Kidney epithelial cell (primary cell): Measurements from ENCODE around the gene ZNF646. TPM values are rescaled to one million over a fixed set of nuclear protein-coding genes. Genes with fewer than 3 reads are reported as not detected.
A peak's percentile ranks its signal among the peaks of the same experiment; 100 is the strongest.

Experiments
- DNase-seq: peaks from one replicate; pipeline ENCODE4 v3.0.0-alpha.2; 2010; ENCODE audit warnings: low read depth
- H3K27me3 ChIP-seq: 2 replicates; pipeline ENCODE4 v1.6.0; 2011; ENCODE audit warnings: low read length; ENCODE audit not compliant: control insufficient read depth, insufficient read depth
- H3K36me3 ChIP-seq: 2 replicates; pipeline ENCODE4 v1.5.1; 2011; ENCODE audit warnings: low read length; ENCODE audit not compliant: control insufficient read depth, insufficient read depth
- H3K4me3 ChIP-seq: 2 replicates; pipeline ENCODE4 v1.5.1; 2011; ENCODE audit warnings: low read depth, mild to moderate bottlenecking, control low read depth, low read length
- total RNA-seq: library from RNA; depleted of rRNA; stranded (reverse); fragments of >200 nt; gene quantifications from 2 replicates; pipeline ENCODE4 v1.2.3, GENCODE V29; 2015
- TF ChIP-seq, protein P1 (sequence below): IDR thresholded peaks from 2 replicates; pipeline ENCODE4 v1.5.1; 2011; ENCODE audit warnings: mild to moderate bottlenecking, moderate library complexity, low read length, control low read depth, inconsistent platforms; ENCODE audit not compliant: insufficient read depth, poor library complexity, severe bottlenecking

Gene ZNF646
- total RNA-seq, 1 donor from 2014 or later = 17.8 TPM

- Histone ChIP-seq H3K36me3 (no peaks in the 10 kb centered on the region), H3K27me3 (no peaks in the 10 kb centered on the region), H3K4me3 (no peak overlapping the region)
- TF ChIP-seq, protein P1, sequence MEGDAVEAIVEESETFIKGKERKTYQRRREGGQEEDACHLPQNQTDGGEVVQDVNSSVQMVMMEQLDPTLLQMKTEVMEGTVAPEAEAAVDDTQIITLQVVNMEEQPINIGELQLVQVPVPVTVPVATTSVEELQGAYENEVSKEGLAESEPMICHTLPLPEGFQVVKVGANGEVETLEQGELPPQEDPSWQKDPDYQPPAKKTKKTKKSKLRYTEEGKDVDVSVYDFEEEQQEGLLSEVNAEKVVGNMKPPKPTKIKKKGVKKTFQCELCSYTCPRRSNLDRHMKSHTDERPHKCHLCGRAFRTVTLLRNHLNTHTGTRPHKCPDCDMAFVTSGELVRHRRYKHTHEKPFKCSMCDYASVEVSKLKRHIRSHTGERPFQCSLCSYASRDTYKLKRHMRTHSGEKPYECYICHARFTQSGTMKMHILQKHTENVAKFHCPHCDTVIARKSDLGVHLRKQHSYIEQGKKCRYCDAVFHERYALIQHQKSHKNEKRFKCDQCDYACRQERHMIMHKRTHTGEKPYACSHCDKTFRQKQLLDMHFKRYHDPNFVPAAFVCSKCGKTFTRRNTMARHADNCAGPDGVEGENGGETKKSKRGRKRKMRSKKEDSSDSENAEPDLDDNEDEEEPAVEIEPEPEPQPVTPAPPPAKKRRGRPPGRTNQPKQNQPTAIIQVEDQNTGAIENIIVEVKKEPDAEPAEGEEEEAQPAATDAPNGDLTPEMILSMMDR = no peak
- no peak for DNase-seq
These were observed 23.8 kb upstream of the ZNF646 start for GRCh38 chr16:31050280-31051030.

DNA sequence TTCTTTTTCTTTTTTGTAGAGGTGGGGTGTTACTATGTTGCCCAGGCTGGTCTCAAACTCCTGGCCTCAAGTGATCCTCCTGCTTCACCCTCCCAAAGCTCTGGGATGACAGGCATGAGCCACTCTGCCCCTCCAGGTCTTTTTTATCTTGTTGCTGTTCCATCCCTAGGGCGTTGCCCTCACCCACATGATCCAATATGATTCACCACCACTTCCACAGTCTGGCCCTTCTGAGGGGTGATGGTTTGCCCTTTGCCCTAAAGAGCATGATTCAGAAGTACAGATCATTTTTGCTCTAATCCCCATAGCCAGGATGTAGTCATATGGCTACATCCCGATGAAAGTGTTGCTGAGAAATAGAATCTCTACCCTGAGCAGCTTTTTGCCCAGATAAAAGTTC, 22.1 kb upstream of the ZNF646 start:
- TF ChIP-seq, protein P1 = no peak
- no peak overlapping the region for H3K4me3 ChIP-seq
- H3K27me3 ChIP-seq = no peaks in the 10 kb centered on the region
- H3K36me3 ChIP-seq = no peaks in the 10 kb centered on the region
- DNase-seq = peak; percentile 84

- H3K27me3 ChIP-seq = no peaks in the 10 kb centered on the region
- no peaks in the 10 kb centered on the region for H3K36me3 ChIP-seq
- H3K4me3 ChIP-seq = no peak overlapping the region
- TF ChIP-seq, protein P1 = no peak
- no peak for DNase-seq
These were observed 18.6 kb upstream of the ZNF646 start for GRCh38 chr16:31055613-31056012.

DNA sequence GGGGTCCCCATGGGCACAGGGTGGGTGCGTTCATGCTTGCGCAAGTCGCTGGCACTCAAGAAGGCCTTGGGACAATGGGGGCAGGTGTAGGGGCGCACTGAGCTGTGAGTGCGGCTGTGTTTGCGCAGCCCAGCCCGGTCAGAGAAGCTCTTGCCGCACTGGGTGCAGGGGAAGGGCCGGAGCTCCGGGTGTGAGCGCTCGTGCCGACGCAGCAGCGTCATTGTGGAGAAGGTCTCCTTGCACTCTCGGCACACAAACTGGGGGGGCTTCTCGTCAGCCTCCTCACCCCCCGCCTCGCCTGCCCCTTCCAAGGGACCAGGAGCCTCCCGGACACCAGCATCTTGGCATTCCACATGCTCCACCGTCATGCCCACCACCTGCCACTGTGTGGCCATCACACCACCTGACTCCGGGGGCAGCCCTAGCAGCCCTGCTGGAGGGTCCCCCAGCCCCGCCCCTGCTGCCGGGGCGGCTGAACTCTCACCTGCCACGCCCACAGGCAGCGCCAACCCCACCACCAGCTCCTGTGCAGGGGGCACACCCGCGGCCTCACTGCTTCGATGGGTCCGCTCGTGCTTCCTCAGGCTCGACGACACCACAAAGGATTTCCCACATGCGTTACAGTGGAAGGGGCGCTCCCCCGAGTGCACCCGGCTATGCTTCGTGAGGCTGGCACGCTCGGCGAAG, 13.0 kb upstream of the ZNF646 start:
- H3K27me3 ChIP-seq = no peaks in the 10 kb centered on the region
- H3K36me3 ChIP-seq = no peaks in the 10 kb centered on the region
- H3K4me3 ChIP-seq = no peak overlapping the region
- TF ChIP-seq, protein P1 = no peak
- DNase-seq = no peak

- TF ChIP-seq, protein P1 = no peak
- no peak for DNase-seq
- Histone ChIP-seq H3K4me3 (no peak overlapping the region), H3K27me3 (no peaks in the 10 kb centered on the region), H3K36me3 (no peaks in the 10 kb centered on the region)
These were observed 12.3 kb upstream of the ZNF646 start for GRCh38 chr16:31061813-31062440.
